GM19463 (cell line): Measurements from ENCODE around the gene PLCB1.
A peak's percentile ranks its signal among the peaks of the same experiment; 100 is the strongest.

Experiments
- ATAC-seq: cut with Tn5 transposase; IDR thresholded peaks from one replicate; pipeline ENCODE4 v1.9.1; 2021; ENCODE audit warnings: mild to moderate bottlenecking, moderate library complexity; ENCODE audit not compliant: unreplicated experiment

PLCB1 gene

GRCh38 chr20:8671370-8671961, 539.4 kb downstream of the PLCB1 start:
- no peak for ATAC-seq

DNA sequence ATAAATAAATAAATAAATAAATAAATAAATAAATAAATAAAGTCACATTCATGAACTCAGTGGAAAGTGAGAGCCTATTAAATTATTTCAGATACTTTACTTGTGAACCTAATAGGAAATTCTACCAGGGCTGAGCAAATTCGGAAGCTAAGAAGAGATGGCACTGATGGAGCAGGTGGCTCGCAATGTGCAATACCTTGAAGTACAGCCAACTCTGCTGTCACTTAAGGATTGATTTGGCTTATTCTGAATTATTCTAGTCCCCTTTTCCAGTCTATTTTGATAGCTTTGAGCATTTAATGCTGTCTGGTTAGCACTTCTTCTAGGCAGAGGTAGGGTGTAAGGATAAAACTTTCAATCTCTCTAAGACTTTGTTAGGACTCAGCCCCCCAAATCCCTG, 541.0 kb downstream of the PLCB1 start:
- no peak for ATAC-seq

GRCh38 chr20:8675896-8676295, 543.8 kb downstream of the PLCB1 start:
- no peak for ATAC-seq

DNA sequence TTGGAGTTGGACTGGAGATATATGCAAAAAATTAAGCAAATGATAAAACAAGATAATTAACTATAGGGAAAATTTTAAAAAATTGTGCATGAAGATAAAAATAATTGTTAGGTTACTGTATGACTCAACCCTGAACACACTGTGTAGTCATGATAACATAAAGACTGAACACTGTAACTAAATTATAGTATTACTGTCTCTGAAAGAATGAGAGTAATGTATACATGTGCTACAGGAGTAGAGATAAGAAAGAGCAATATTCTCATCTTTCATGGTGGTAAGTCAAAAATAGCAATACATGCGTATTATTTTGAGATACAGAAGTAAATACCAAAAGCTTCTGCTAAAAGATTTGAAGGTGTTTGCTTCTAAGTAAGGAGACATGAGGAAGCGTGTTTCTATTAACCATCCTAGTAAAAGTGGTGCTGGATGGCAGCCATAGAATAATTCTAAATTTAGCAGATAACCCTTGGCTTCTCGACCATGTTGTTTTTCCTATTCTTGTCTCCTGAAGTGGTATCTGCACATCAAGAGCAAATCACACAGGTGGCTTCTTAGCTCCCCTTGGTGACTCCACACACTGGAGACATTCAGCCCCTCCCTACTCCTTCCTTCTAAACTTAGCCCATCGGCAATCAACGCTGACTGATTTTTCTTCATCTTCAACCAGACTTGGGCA, 546.2 kb downstream of the PLCB1 start:
- ATAC-seq: no peak

DNA sequence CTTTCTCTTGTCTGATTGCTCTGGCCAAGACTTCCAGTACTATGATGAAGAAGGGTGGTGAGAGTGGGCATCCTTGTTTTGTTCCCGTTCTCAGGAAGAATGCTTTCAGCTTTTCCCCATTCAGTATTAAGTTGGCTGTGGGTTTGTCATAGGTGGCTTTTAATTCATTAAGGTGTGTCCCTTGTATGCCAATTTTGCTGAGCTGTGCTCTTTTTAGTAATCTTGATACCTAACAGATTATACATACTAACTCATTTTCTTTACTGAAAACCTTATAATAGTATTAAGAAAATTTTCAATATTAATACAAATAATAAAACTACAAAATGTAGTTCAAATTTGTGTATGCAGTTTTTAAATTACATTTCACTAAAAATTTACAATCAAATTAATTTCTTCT, 557.3 kb downstream of the PLCB1 start:
- no peak for ATAC-seq

DNA sequence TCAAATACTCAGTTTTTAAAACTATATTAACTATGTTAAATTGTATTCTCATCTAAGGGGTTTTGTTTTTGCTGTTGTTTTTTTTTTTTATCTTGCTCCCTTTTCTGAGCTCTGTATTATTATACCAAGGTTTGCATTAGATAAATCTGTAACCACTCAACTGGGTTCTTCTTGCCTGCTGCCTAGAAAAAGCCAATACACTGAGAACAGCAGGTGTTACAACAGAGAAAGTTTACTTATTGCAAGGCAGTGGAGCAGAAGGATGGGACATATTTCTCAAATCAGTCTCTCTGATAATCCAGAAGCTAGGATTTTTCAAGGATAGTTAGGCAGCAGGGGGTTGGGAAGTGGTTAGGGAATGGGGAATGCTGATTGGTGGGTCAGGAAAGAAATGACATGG, 558.0 kb downstream of the PLCB1 start:
- no peak for ATAC-seq

- ATAC-seq: no peak
Measured at GRCh38 chr20:8693709-8694108, 561.6 kb downstream of the PLCB1 start.

GRCh38 chr20:8700756-8701155, 568.7 kb downstream of the PLCB1 start:
- no peak for ATAC-seq

DNA sequence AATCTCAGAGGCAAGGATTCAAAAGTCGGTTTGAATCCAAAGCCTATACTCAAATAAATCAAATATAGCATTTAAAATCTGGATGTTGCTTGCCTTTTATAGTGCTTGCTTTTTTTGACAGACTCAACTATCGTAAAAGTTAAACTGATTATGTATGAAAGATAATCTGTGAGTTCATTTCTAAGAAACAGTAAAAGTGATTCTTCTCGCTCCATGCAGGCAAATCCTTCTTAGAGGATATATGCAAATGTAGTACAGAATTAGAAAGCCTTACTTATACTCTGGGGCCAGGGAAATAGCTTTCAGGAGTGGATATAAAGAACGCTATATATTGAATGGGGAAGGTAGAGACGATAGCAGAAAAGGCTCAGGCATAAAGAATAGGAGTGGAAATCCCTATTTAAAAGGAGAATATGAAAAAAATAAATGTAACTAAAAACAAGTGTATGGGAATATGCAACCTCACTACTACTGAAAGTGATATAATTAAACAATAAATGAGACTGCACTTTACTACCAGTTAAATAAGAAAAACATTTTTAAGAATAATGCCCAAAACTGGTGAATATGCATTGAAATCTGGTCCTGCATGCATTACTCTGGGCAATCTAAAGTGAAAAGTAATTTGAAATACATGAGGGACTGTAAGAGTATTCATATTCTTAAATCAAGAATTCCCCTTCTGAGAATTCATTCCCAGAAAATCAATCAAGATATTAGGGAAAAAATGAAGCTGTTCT, 575.1 kb downstream of the PLCB1 start:
- no peak for ATAC-seq

DNA sequence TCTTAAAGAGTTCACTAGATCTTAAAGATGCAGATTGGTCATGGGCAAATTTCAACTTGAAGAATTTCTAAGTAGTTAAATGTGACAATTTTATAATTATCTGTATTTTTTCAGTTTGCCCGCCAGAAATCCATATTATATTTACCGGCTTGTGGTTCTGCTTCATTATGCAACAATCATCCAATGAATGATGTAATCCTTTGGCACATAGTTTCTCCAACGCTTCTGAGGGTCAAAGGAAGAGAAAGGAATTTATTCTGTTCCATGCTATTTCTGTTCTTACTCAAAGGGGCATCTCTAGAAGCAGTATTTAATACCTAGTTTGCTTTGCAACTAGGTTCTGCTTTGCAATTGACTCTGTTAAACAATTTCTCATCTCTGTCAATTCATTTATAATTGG, 577.6 kb downstream of the PLCB1 start:
- no peak for ATAC-seq

DNA sequence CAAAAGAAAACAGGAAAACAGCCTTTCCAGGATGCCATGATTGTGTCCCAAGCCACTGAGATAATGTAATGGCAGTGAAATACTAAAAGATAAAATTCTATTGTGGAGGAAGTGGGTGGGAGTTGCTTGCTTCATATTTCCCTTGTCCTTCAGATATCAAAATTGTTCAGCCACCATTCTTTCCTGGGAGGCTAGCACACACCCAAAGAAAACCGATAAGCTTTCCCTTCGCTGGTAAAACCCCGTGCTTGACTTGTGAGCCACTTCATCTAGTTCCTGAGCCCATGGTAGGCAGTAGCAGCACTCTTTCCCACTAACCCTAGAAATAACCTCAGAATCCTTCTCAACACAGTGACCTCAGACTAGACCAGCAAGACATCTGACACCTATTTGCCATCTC, 579.4 kb downstream of the PLCB1 start:
- ATAC-seq: no peak

GRCh38 chr20:8714206-8714605, 582.1 kb downstream of the PLCB1 start:
- ATAC-seq: no peak

GRCh38 chr20:8718279-8718678, 586.2 kb downstream of the PLCB1 start:
- no peak for ATAC-seq

DNA sequence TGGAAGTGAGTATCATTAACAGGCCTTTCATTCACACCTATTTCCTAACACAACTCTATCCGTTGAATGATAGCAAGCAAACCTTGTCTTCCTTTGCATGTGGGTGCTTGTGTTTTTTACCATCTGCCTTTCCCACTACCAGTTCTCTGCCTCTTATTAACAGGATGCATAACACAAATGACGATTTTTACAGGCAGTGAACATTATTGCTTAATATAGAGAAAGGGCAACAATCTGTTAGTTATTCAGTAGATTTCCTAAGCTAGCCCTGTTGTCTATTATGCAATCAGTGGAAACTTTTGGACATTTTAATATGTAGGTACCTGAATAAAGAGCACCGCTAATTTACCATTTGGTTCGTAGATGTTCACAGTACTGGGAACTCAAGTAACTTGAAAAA, 588.0 kb downstream of the PLCB1 start:
- no peak for ATAC-seq

DNA sequence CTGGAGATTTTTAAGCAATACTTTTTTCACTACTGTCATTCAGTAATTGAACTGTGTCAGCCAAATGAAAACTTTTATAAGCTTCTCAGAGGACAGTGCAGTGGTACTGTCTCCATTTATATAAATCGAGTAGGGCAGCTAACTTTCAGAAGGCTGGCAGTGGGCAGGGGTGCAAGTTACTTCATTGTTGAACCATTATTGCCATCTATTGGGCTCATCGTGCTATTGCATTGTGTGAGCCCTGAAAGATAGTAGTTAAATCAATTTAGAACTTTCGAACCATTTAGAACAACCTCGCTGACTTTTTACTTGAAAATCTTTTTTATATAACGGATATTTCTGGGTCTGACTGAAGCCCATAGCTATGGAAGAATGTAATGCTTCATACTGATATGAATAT, 589.0 kb downstream of the PLCB1 start:
- no peak for ATAC-seq

DNA sequence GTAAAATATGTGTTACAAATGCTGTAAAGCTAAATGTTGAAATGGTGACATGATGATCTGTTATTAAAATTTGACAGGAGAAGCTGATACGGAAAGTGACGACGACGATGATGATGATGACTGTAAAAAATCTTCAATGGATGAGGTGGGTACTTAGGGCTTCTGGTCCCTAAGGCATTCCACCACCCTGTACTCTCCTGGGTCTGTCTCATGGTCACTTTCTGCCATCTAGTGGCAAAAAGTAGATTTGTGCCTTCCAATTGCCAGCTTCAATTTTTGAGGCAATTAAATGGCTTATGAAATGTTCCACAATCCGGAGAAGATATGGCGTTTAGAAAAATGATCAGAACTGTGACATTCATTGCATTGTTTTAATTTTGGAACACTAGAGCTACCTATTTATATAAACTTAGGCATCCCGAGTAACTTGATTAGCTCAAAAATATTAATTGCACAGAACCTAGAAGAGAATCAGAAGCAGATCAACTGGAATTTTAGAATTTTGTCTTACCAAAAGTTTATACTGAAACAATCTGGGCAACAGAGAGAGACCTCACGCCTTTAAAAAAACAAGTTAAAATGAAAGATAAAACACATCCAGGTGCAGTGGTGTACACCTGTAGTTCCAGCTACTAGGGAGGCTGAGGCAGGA, 590.3 kb downstream of the PLCB1 start:
- ATAC-seq: peak; percentile 71

- ATAC-seq: no peak
Measured at GRCh38 chr20:8723296-8723695, 591.2 kb downstream of the PLCB1 start.

DNA sequence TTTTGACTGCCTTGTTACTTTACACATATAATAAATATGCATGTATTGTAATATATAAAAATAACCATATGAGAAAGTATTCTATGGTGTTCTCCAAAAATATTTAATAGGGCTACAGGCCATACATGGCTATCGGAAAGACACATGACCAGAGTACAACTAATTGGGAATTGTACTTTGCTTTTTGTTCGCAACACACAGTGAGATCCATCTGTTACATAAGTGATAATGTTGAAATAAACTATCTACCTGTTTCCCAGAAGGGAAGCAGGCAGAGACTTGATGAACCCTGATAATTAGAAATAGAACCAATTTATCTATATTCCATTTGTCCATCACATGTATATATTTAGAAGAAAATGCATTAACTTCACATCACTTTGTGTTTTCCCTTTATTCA, 592.8 kb downstream of the PLCB1 start:
- ATAC-seq: no peak

- no peak for ATAC-seq
Measured at GRCh38 chr20:8726460-8726859, 594.4 kb downstream of the PLCB1 start.

GRCh38 chr20:8735014-8735413, 602.9 kb downstream of the PLCB1 start:
- ATAC-seq: no peak

DNA sequence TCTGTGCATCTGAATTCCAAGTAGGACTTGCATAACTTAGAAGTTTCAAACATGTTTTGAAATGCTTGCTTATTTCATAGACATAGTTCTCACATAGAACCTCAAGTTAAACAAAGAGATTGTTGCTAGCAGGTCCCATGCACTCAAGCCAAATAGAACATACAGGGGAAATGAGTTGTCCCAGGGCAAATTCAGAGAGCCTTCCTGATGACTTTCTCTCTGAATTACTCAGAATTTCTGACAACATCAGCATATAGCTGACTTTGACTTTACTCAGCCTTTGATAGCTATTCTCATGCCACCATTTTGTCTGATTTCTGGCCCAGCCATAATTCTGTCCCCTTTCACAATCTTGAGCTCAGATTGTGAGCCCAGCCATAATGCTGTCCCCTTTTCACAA, 603.6 kb downstream of the PLCB1 start:
- ATAC-seq: no peak

- peak; percentile 85 for ATAC-seq
Measured at GRCh38 chr20:8740265-8740664, 608.2 kb downstream of the PLCB1 start.
